Esophagus muscularis mucosa (tissue), 4 donors: ENCODE results near the gene POLN.

Experiments
- EP300 ChIP-seq: sonication (generic); formaldehyde crosslinking; IDR thresholded peaks from one replicate; pipeline ENCODE4 v1.6.1; 2017; ENCODE audit warnings: antibody characterized with exemption
- POLR2A ChIP-seq: fragments of 450-650 bp; IDR thresholded peaks from one replicate; pipeline ENCODE4 v1.6.1; 2017; ENCODE audit warnings: antibody characterized with exemption, moderate library complexity, mild to moderate bottlenecking, low read depth
- POLR2AphosphoS5 ChIP-seq, 2 donors: sonication (generic); formaldehyde crosslinking; IDR thresholded peaks; one replicate each; pipeline ENCODE4 v1.6.1; 2017; ENCODE audit warnings: antibody characterized with exemption in 2 of 2
- TF ChIP-seq, protein P1 (sequence below), 3 experiments: fragments of 200-600 bp in 2 of 3; fragments of 450-650 bp in 1 of 3; sonication (generic) in 2 of 3; IDR thresholded peaks; one replicate each; pipeline ENCODE4 v1.5.1; 2017 to 2019; ENCODE audit warnings: antibody characterized with exemption in 3 of 3, mild to moderate bottlenecking in 2 of 3, moderate library complexity in 1 of 3

DNA sequence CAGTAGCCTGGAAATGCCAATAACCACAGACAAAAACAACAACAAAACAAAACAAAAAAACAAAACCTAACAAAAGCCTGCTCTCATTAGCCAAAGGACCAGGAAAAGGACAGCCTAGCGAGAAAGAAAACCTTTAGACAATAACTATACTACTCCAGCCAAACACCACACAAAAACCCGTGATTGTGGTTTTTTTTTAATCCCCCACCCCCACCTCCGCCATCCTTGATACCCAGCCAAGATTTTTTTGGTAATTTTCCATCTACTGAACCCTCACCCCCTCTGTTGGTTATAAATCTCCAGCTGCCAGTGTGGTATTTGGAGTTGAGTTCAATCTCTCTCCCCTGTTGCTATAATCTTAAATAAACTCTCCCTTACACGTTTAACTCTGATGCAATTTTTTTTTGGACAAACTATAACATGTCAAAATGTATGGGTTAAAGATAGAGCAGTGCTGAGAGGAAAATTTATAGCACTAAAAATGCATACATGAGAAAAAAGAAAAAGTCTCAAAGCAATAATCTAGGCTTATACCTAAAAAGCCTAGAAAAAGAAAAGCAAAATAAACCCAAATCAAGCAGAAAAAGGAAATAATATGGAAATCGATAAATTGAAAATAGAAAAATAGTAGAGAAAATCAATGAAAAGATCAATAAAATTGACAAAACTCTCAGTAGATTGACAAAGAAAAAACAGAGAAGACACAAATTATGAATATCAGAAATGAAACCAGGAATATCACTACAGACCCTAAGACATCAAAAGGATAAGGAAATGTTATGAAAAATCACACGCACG lies 99.1 kb downstream of the POLN start:
- no peak for TF ChIP-seq EP300
- no peak for TF ChIP-seq POLR2A
- TF ChIP-seq, protein P1, sequence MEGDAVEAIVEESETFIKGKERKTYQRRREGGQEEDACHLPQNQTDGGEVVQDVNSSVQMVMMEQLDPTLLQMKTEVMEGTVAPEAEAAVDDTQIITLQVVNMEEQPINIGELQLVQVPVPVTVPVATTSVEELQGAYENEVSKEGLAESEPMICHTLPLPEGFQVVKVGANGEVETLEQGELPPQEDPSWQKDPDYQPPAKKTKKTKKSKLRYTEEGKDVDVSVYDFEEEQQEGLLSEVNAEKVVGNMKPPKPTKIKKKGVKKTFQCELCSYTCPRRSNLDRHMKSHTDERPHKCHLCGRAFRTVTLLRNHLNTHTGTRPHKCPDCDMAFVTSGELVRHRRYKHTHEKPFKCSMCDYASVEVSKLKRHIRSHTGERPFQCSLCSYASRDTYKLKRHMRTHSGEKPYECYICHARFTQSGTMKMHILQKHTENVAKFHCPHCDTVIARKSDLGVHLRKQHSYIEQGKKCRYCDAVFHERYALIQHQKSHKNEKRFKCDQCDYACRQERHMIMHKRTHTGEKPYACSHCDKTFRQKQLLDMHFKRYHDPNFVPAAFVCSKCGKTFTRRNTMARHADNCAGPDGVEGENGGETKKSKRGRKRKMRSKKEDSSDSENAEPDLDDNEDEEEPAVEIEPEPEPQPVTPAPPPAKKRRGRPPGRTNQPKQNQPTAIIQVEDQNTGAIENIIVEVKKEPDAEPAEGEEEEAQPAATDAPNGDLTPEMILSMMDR (IDR thresholded peaks at IDR 0.05) = no peak
- no peak for TF ChIP-seq POLR2AphosphoS5 (IDR thresholded peaks at IDR 0.05)
